ENCODE data around the gene SP3. TPM values are rescaled to one million over a fixed set of nuclear protein-coding genes. Genes with fewer than 3 reads are reported as not detected.
A peak's percentile ranks its signal among the peaks of the same experiment; 100 is the strongest.

The SP3 gene
- total RNA-seq, 2 donors from 2014 or later: 41.0 to 42.8 TPM

- TF ChIP-seq CTCF (IDR thresholded peaks at IDR 0.05): no peak
- TF ChIP-seq POLR2A (IDR thresholded peaks at IDR 0.05): no peak
- no peak overlapping the region for H3K27ac ChIP-seq
- DNase-seq (peak in 3 of 4 donors; percentile 21 to 48 (median 31)), ATAC-seq (no peak)
- 38 to 40% methylated on average over 4 of the region's 4 CpGs for WGBS, 2 donors
- no peaks in the 10 kb centered on the region for H3K4me1 ChIP-seq
- H3K27me3 ChIP-seq: no peaks in the 10 kb centered on the region
- no peaks in the 10 kb centered on the region for H3K36me3 ChIP-seq (replicated peaks in 1 of 2; ENCODE audit: insufficient read depth in 1 of 2, low read depth in 2 of 2)
- H3K4me3 ChIP-seq: no peak overlapping the region
- intact Hi-C loops (cut with DNase I): loop anchor here (10.0 kb wide), 2 partner anchors 123 to 463 kb away; no protein-coding TSS in a partner anchor
- no peaks in the 10 kb centered on the region for H3K9me3 ChIP-seq
Observed at GRCh38 chr2:173881461-173881860, 83.7 kb downstream of the SP3 start.

- no peaks in the 10 kb centered on the region for H3K36me3 ChIP-seq (replicated peaks in 1 of 2; ENCODE audit: insufficient read depth in 1 of 2, low read depth in 2 of 2)
- no peaks in the 10 kb centered on the region for H3K27me3 ChIP-seq
- intact Hi-C loops (cut with DNase I): loop anchor here (10.0 kb wide), 2 partner anchors 124 to 464 kb away; no protein-coding TSS in a partner anchor
- TF ChIP-seq POLR2A (IDR thresholded peaks at IDR 0.05) (no peak), CTCF (IDR thresholded peaks at IDR 0.05) (no peak)
- WGBS, 2 donors: 71 to 72% methylated on average over 6 of the region's 6 CpGs
- no peak overlapping the region for H3K4me3 ChIP-seq
- no peak for DNase-seq
- H3K9me3 ChIP-seq: no peaks in the 10 kb centered on the region
- no peak overlapping the region for H3K27ac ChIP-seq
- no peak for ATAC-seq
- H3K4me1 ChIP-seq: no peaks in the 10 kb centered on the region
Observed at GRCh38 chr2:173880561-173880960, 84.6 kb downstream of the SP3 start.

- H3K4me1 ChIP-seq: no peaks in the 10 kb centered on the region
- intact Hi-C loops (cut with DNase I): no loop called here
Observed at GRCh38 chr2:173876833-173877413, 88.2 kb downstream of the SP3 start.

GRCh38 chr2:173874894-173875237, 90.3 kb downstream of the SP3 start:
- 100% methylated on average over 1 of the region's 1 CpG for WGBS, 2 donors
- TF ChIP-seq CTCF (IDR thresholded peaks at IDR 0.05): no peak
- TF ChIP-seq POLR2A (IDR thresholded peaks at IDR 0.05): no peak
- H3K36me3 ChIP-seq (replicated peaks in 1 of 2; ENCODE audit: insufficient read depth in 1 of 2, low read depth in 2 of 2): no peaks in the 10 kb centered on the region
- no peak overlapping the region for H3K27ac ChIP-seq
- ATAC-seq: no peak
- DNase-seq: no peak
- no peaks in the 10 kb centered on the region for H3K4me1 ChIP-seq
- H3K27me3 ChIP-seq: no peaks in the 10 kb centered on the region
- H3K4me3 ChIP-seq: no peak overlapping the region
- H3K9me3 ChIP-seq: no peaks in the 10 kb centered on the region
- intact Hi-C loops (cut with DNase I): no loop called here

More at GRCh38 chr2:173876833-173877413, 88.2 kb downstream of the SP3 start:
- no peak for DNase-seq
- H3K36me3 ChIP-seq (replicated peaks in 1 of 2; ENCODE audit: insufficient read depth in 1 of 2, low read depth in 2 of 2): no peaks in the 10 kb centered on the region
- H3K9me3 ChIP-seq: no peaks in the 10 kb centered on the region
- TF ChIP-seq POLR2A (IDR thresholded peaks at IDR 0.05): no peak
- no peak for TF ChIP-seq CTCF (IDR thresholded peaks at IDR 0.05)
- no peak for ATAC-seq
- H3K27ac ChIP-seq: no peak overlapping the region
- H3K4me3 ChIP-seq: no peak overlapping the region
- H3K27me3 ChIP-seq: no peaks in the 10 kb centered on the region
- WGBS, 2 donors: 85 to 90% methylated on average over 9 of the region's 9 CpGs

All from body of pancreas (tissue), 4 donors.